ENCODE data around the gene GTPBP10. TPM values are rescaled to one million over a fixed set of nuclear protein-coding genes. Genes with fewer than 3 reads are reported as not detected.

Gene GTPBP10
- polyA plus RNA-seq, 1 donor (not counting 4 experiments of a cell fraction or from before 2014, with no cell fraction given), result 26.6 TPM

- H3K9ac ChIP-seq (ENCODE audit: control insufficient read depth, extremely low read depth, insufficient read depth, low read length), result peak overlapping the region; percentile 33
- H3K9me1 ChIP-seq (ENCODE audit: control insufficient read depth, extremely low read depth, insufficient read depth, low read length), result no peaks in the 10 kb centered on the region
- peak overlapping the region; percentile 39 for H2AFZ ChIP-seq (ENCODE audit: control insufficient read depth, low read length)
- dilution Hi-C loops (cut with MboI; ENCODE audit: extremely low pct_ligation_motif_present, low sequenced_read_pairs), result no loop called here
- peaks cover 36% of the 10 kb centered on the region for H3K4me1 ChIP-seq (ENCODE audit: control insufficient read depth, extremely low read depth, insufficient read depth, low read length)
- peak overlapping the region; percentile 63 for H3K4me2 ChIP-seq (ENCODE audit: control insufficient read depth, extremely low read depth, insufficient read depth, low read depth, low read length)
- H3K9me3 ChIP-seq (ENCODE audit: control insufficient read depth, low read depth, low read length), result no peaks in the 10 kb centered on the region
- H4K20me1 ChIP-seq (ENCODE audit: control insufficient read depth, extremely low read depth, insufficient read depth, low read length), result no peaks in the 10 kb centered on the region
- TF ChIP-seq EZH2 (IDR thresholded peaks at IDR 0.05; ENCODE audit: low read length) (no peak), CTCF (optimal IDR thresholded peaks at IDR 0.05 in 1 of 3, IDR thresholded peaks at IDR 0.05 in 1 of 3, conservative IDR thresholded peaks at IDR 0.05 in 1 of 3; ENCODE audit: extremely low read depth in 1 of 3, insufficient read depth in 2 of 3, low read length in 3 of 3) (no peak)
- no peaks in the 10 kb centered on the region for H3K27me3 ChIP-seq (ENCODE audit: control insufficient read depth, extremely low read depth, insufficient read depth, low read length)
- FAIRE-seq (no peak), DNase-seq (ENCODE audit: low read depth, low spot score) (no peak)
- H3K27ac ChIP-seq (ENCODE audit: control insufficient read depth, insufficient read depth, low read length), result peak overlapping the region; percentile 79
- H3K79me2 ChIP-seq (ENCODE audit: control insufficient read depth, insufficient read depth, low read length), result no peaks in the 10 kb centered on the region
- peaks cover 0 to 3% of the 10 kb centered on the region in 2 experiments for H3K36me3 ChIP-seq (ENCODE audit: control insufficient read depth in 2 of 2, extremely low read depth in 1 of 2, insufficient read depth in 2 of 2, low read length in 2 of 2)
- H3K4me3 ChIP-seq (ENCODE audit: control insufficient read depth in 2 of 3, extremely low read depth in 1 of 3, insufficient read depth in 2 of 3, low read depth in 1 of 3, low read length in 3 of 3), result peak overlapping the region in 2 of 3 experiments; percentile 34 to 51
Observed at GRCh38 chr7:90383861-90384260, 37.3 kb downstream of the GTPBP10 start.

GRCh38 chr7:90384433-90384832 lies 37.9 kb downstream of the GTPBP10 start:
- Histone ChIP-seq H3K9me1 (ENCODE audit: control insufficient read depth, extremely low read depth, insufficient read depth, low read length) (no peaks in the 10 kb centered on the region), H3K4me3 (ENCODE audit: control insufficient read depth in 2 of 3, extremely low read depth in 1 of 3, insufficient read depth in 2 of 3, low read depth in 1 of 3, low read length in 3 of 3) (peak overlapping the region in 2 of 3 experiments; percentile 34 to 51), H3K79me2 (ENCODE audit: control insufficient read depth, insufficient read depth, low read length) (no peaks in the 10 kb centered on the region), H3K9me3 (ENCODE audit: control insufficient read depth, low read depth, low read length) (no peaks in the 10 kb centered on the region), H3K27ac (ENCODE audit: control insufficient read depth, insufficient read depth, low read length) (peak overlapping the region; percentile 79), H3K27me3 (ENCODE audit: control insufficient read depth, extremely low read depth, insufficient read depth, low read length) (no peaks in the 10 kb centered on the region), H2AFZ (ENCODE audit: control insufficient read depth, low read length) (peak overlapping the region; percentile 39), H3K4me2 (ENCODE audit: control insufficient read depth, extremely low read depth, insufficient read depth, low read depth, low read length) (peak overlapping the region; percentile 63), H3K4me1 (ENCODE audit: control insufficient read depth, extremely low read depth, insufficient read depth, low read length) (peaks cover 36% of the 10 kb centered on the region), H3K36me3 (ENCODE audit: control insufficient read depth in 2 of 2, extremely low read depth in 1 of 2, insufficient read depth in 2 of 2, low read length in 2 of 2) (no peaks in the 10 kb centered on the region), H4K20me1 (ENCODE audit: control insufficient read depth, extremely low read depth, insufficient read depth, low read length) (no peaks in the 10 kb centered on the region), H3K9ac (ENCODE audit: control insufficient read depth, extremely low read depth, insufficient read depth, low read length) (no peak overlapping the region)
- FAIRE-seq (no peak), DNase-seq (ENCODE audit: low read depth, low spot score) (no peak)
- TF ChIP-seq EZH2 (IDR thresholded peaks at IDR 0.05; ENCODE audit: low read length), result no peak
- no peak for TF ChIP-seq CTCF (optimal IDR thresholded peaks at IDR 0.05 in 1 of 3, IDR thresholded peaks at IDR 0.05 in 1 of 3, conservative IDR thresholded peaks at IDR 0.05 in 1 of 3; ENCODE audit: extremely low read depth in 1 of 3, insufficient read depth in 2 of 3, low read length in 3 of 3)
- dilution Hi-C loops (cut with MboI; ENCODE audit: extremely low pct_ligation_motif_present, low sequenced_read_pairs), result no loop called here

Measured in keratinocyte (primary cell).